Brain microvascular endothelial cell (primary cell): Measurements from ENCODE around the gene R3HDML.
"Not testable (repeated sequence)": the region's sequence is repeated elsewhere in the genome, so short reads cannot be mapped to it uniquely, and the experiment has no call there.

ENCODE experiments used
- DNase-seq: peaks from one replicate; pipeline ENCODE4 v3.0.0-alpha.2; 2020
- H3K27ac ChIP-seq: fragments of 250-450 bp; sonication (Bioruptor Pico); 2 replicates; pipeline ENCODE4 v1.5.1; 2020; ENCODE audit warnings: mild to moderate bottlenecking, moderate library complexity
- H3K27me3 ChIP-seq: fragments of 250-450 bp; sonication (Bioruptor Pico); replicated peaks from 2 replicates; pipeline ENCODE4 v1.5.1; 2020; ENCODE audit warnings: mild to moderate bottlenecking
- H3K36me3 ChIP-seq: fragments of 250-450 bp; sonication (Bioruptor Pico); replicated peaks from 2 replicates; pipeline ENCODE4 v1.5.1; 2020; ENCODE audit warnings: mild to moderate bottlenecking
- H3K4me3 ChIP-seq: 2 replicates; pipeline ENCODE4 v1.5.1; 2011; ENCODE audit warnings: low read depth, mild to moderate bottlenecking, control low read depth, low read length, moderate library complexity
- in situ Hi-C: cut with HindIII; loops from 2 replicates; pipeline ENCODE4 v1.10.0; 2017; ENCODE audit warnings: low sequenced_read_pairs, low pct_ligation_motif_present
- TF ChIP-seq, protein P1 (sequence below): IDR thresholded peaks from 2 replicates; pipeline ENCODE4 v1.5.1; 2011; ENCODE audit warnings: low read depth, mild to moderate bottlenecking, moderate library complexity, low read length, control low read depth, inconsistent platforms; ENCODE audit errors: missing control alignments

R3HDML gene

DNA sequence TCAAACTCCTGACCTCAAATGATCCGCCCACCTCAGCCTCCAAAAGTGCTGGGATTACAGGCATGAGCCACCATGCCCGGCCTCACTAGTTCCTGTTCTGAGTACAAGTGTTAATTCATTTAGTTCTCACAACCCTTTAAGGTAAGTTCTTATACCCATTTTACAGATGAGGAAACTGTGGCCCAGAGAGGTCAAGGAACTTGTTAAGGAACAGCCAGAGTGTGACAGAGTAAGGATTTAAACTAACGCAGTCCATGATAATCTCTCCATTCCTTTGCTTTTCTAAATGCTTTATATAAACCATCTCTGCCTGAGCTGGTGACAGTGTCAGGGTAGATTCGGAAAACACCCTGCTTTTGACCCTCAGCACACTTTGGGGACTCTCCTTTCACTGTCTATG, 39.1 kb upstream of the R3HDML start:
- Histone ChIP-seq H3K27ac (no peak overlapping the region), H3K27me3 (no peaks in the 10 kb centered on the region), H3K36me3 (no peaks in the 10 kb centered on the region), H3K4me3 (no peak overlapping the region)
- no peak for DNase-seq
- in situ Hi-C loops: no loop called here
- TF ChIP-seq, protein P1, sequence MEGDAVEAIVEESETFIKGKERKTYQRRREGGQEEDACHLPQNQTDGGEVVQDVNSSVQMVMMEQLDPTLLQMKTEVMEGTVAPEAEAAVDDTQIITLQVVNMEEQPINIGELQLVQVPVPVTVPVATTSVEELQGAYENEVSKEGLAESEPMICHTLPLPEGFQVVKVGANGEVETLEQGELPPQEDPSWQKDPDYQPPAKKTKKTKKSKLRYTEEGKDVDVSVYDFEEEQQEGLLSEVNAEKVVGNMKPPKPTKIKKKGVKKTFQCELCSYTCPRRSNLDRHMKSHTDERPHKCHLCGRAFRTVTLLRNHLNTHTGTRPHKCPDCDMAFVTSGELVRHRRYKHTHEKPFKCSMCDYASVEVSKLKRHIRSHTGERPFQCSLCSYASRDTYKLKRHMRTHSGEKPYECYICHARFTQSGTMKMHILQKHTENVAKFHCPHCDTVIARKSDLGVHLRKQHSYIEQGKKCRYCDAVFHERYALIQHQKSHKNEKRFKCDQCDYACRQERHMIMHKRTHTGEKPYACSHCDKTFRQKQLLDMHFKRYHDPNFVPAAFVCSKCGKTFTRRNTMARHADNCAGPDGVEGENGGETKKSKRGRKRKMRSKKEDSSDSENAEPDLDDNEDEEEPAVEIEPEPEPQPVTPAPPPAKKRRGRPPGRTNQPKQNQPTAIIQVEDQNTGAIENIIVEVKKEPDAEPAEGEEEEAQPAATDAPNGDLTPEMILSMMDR: no peak

DNA sequence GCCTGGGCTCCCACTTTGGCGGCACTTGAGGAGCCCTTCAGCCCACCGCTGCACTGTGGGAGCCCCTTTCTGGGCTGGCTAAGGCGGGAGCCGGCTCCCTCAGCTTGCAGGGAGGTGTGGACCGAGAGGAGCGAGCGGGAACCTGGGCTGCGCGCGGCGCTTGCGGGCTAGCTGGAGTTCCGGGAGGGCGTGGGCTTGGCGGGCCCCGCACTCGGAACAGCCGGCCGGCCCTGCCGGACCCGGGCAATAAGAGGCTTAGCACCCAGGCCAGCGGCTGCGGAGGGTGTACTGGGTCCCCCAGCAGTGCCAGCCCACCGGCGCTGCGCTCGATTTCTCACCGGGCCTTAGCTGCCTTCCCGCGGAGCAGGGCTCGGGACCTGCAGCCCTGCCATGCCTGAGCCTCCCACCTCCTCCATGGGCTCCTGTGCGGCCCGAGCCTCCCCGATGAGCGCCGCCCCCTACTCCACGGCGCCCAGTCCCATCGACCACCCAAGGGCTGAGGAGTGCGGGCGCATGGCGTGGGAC, 37.8 kb upstream of the R3HDML start:
- H3K27me3 ChIP-seq, H3K4me3 ChIP-seq, H3K36me3 ChIP-seq, DNase-seq, in situ Hi-C loops, H3K27ac ChIP-seq: not testable (repeated sequence)

DNA sequence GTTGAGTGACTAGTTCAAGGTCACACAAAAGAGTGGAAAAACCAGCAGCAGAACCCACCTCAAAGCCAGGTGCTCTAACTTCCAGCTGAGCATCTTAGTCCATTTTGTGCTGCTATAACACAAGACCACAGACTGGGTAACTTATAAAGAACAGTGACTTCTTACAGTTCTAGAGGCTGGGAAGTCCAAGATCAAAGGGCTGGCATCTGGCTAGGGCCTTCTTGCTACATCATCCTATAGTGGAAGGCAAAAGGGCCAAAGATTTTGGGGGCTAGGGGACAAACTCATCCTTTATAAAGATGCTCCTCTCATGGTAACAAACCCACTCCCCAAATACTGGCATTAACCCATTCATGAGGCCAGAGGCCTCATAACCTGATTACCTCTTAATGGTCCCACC, 35.6 kb upstream of the R3HDML start:
- H3K36me3 ChIP-seq: no peaks in the 10 kb centered on the region
- TF ChIP-seq, protein P1: no peak
- no peak overlapping the region for H3K27ac ChIP-seq
- DNase-seq: no peak
- in situ Hi-C loops: no loop called here
- H3K4me3 ChIP-seq: no peak overlapping the region
- no peaks in the 10 kb centered on the region for H3K27me3 ChIP-seq

DNA sequence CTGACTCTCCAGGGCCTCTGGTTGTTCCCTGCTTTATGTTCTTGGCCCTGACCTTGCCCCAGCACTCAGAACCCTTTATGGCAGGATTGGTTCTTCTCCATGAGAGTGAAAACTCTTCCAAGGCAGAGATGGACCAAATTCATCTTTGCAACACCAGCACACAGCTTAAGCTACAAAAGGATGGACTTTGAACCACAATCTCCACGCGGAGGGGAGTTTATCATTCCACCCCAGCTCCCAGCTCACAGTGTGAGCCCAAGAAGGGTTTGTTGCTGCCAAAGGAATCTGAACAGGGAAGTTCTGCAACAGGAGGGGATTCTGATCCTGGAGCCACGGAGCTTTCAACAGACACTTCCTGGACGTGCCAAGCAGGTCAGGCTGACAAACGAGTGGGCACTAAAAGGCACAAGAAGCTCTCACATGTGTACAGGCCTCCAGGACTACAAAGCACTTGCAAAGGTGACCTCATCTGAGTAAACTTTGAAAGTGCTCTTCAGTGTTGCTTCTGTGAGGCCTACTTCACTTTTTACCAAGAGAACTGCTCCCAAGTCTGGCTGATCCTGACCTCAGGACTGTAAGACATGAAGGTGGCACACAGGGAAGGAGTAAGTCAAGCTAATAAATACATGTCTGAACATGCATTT, 34.7 kb upstream of the R3HDML start:
- in situ Hi-C loops: no loop called here
- H3K27ac ChIP-seq: no peak overlapping the region
- no peak for DNase-seq
- TF ChIP-seq, protein P1: no peak
- H3K4me3 ChIP-seq: no peak overlapping the region
- H3K27me3 ChIP-seq: no peaks in the 10 kb centered on the region
- no peaks in the 10 kb centered on the region for H3K36me3 ChIP-seq

DNA sequence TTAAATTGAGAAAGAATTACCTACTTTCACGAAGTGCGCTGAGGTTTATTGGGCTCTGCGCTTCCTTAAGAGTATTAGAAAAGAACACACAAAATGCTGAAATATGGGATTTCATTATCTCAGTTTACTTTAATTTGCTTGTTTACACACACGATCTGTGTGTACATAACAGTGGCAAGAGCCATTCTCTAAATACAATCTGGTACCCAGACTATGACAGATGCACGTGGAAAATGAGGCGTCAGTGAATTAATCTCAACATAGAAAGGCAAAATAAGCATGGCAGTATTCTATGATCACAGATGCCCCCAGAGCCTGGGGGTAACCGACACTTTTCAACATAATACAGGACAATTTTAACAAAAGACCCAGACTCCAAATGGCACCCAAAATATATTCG, 34.1 kb upstream of the R3HDML start:
- no peak overlapping the region for H3K27ac ChIP-seq
- in situ Hi-C loops: no loop called here
- H3K36me3 ChIP-seq: no peaks in the 10 kb centered on the region
- no peak for DNase-seq
- no peaks in the 10 kb centered on the region for H3K27me3 ChIP-seq
- TF ChIP-seq, protein P1: no peak
- H3K4me3 ChIP-seq: no peak overlapping the region

DNA sequence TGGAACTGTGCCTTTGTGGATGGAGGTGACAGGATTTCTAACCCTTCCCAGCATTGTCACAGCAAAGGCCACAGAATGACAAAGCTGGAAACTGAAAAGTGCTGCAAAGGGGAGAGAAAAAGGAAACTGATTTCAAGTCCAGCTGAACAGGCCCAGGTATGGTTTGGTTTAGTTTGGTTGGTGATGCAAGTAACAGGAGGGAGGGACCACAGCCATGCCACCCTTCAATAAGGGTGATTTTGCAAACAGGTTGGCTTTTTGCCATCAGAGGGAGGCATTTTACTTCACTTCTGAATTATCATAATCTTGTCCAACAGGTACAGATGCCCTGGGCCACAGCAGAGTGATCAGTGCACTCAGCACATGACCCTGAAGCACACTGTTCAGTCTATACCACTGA, 32.5 kb upstream of the R3HDML start:
- no peaks in the 10 kb centered on the region for H3K27me3 ChIP-seq
- TF ChIP-seq, protein P1: no peak
- no peak overlapping the region for H3K27ac ChIP-seq
- in situ Hi-C loops: no loop called here
- no peak for DNase-seq
- H3K36me3 ChIP-seq: no peaks in the 10 kb centered on the region
- no peak overlapping the region for H3K4me3 ChIP-seq
